K562 (cell line): ENCODE data around the gene OPA1. TPM values are rescaled to one million over a fixed set of nuclear protein-coding genes. Genes with fewer than 3 reads are reported as not detected.

Experiments used
- ATAC-seq: fragments of 200-7000 bp; cut with Tn5 transposase; 3 replicates; pipeline ENCODE4 v1.9.1; 2020; ENCODE audit warnings: moderate library complexity
- BruUV-seq: library from RNA; stranded (reverse); fragments of 400-500 nt; replicated peaks from 2 replicates; lab custom pipeline; 2021; lab: Mats Ljungman, UMichigan
- CTCF ChIA-PET: fragments of 300-600 bp; formaldehyde crosslinking; extraction: SDS; loops from one replicate; lab custom pipeline; 2021; ENCODE audit warnings: low intra/inter-chr PET ratio; lab: Yijun Ruan, JAX
- POLR2A ChIA-PET: fragments of 300-600, 350-650 bp; sonication (Branson Sonifier 250); formaldehyde crosslinking; extraction: SDS; loops from one replicate; lab custom pipeline; 2021; ENCODE audit warnings: antibody characterized with exemption, inconsistent platforms; lab: Yijun Ruan, JAX
- DNase-seq, 4 experiments: peaks; one replicate each; pipeline versions ENCODE4 v3.0.0 to v3.0.0-alpha.2; 2011 to 2018; ENCODE audit warnings: low spot score in 3 of 4, mixed read lengths in 3 of 4; ENCODE audit errors: extremely low read depth in 1 of 4
- FAIRE-seq: peaks from 2 replicates; lab custom pipeline; 2011; peaks lifted over from hg19 to GRCh38; lab: Jason Lieb, UNC
- H2AFZ ChIP-seq: 2 replicates; pipeline ENCODE4 v1.6.0; 2011; ENCODE audit warnings: low read depth, low read length, control low read depth, inconsistent platforms
- H3K27ac ChIP-seq: fragments of 200-600 bp; 3 replicates; pipeline ENCODE4 v1.8.0; 2011; ENCODE audit warnings: low read depth, mild to moderate bottlenecking, control low read depth, inconsistent platforms, low read length, moderate library complexity, mixed read lengths; ENCODE audit errors: extremely low read depth
- H3K27me3 ChIP-seq, 2 experiments: fragments of 300-600 bp in 1 of 2; 2 replicates in 1 of 2; 3 replicates in 1 of 2; pipeline versions ENCODE4 v1.6.0 to v1.8.0; 2011; ENCODE audit warnings: inconsistent platforms in 2 of 2, low read length in 2 of 2, mild to moderate bottlenecking in 1 of 2, mixed read lengths in 1 of 2, moderate library complexity in 1 of 2; ENCODE audit not compliant: control insufficient read depth in 2 of 2, insufficient read depth in 2 of 2
- H3K36me3 ChIP-seq: fragments of 300-600 bp; 3 replicates; pipeline ENCODE4 v1.8.0; 2011; ENCODE audit warnings: mild to moderate bottlenecking, low read length, inconsistent platforms; ENCODE audit not compliant: control insufficient read depth, insufficient read depth
- H3K4me1 ChIP-seq, 2 experiments: fragments of 200-600 bp in 1 of 2; replicated peaks in 1 of 2; 2 replicates in 1 of 2; 3 replicates in 1 of 2; pipeline versions ENCODE4 v1.5.1 to v1.8.0; 2011; ENCODE audit warnings: inconsistent platforms in 2 of 2, low read length in 2 of 2, mild to moderate bottlenecking in 1 of 2, mixed read lengths in 1 of 2, moderate library complexity in 1 of 2; ENCODE audit not compliant: control insufficient read depth in 2 of 2, insufficient read depth in 2 of 2
- H3K4me2 ChIP-seq: 2 replicates; pipeline ENCODE4 v1.6.1; 2011; ENCODE audit warnings: low read length, control low read depth, inconsistent platforms, mixed read lengths; ENCODE audit not compliant: insufficient read depth
- H3K4me3 ChIP-seq: fragments of 200-600 bp; sonication (generic), shearing (Covaris generic); 2 replicates; pipeline ENCODE4 v1.5.1; 2016; ENCODE audit warnings: control low read depth, inconsistent platforms
- H3K79me2 ChIP-seq: fragments of 200-600 bp; 3 replicates; pipeline ENCODE4 v1.8.0; 2011; ENCODE audit warnings: low read length, inconsistent platforms; ENCODE audit not compliant: control insufficient read depth, insufficient read depth
- H3K9ac ChIP-seq, 2 experiments: 2 replicates each; pipeline versions ENCODE4 v1.6.0 to v1.6.1; 2011; ENCODE audit warnings: low read depth in 2 of 2, low read length in 2 of 2, control low read depth in 1 of 2, inconsistent platforms in 1 of 2, mild to moderate bottlenecking in 1 of 2, mixed read lengths in 1 of 2; ENCODE audit not compliant: insufficient read depth in 1 of 2
- H3K9me1 ChIP-seq: one replicate; pipeline ENCODE4 v1.6.0; 2011; ENCODE audit warnings: inconsistent platforms, mild to moderate bottlenecking, low read length, moderate library complexity; ENCODE audit not compliant: control insufficient read depth, insufficient read depth
- H3K9me3 ChIP-seq: replicated peaks from 2 replicates; pipeline ENCODE4 v1.5.1; 2011; ENCODE audit warnings: low read depth, low read length, inconsistent platforms; ENCODE audit not compliant: control insufficient read depth, insufficient read depth
- H4K20me1 ChIP-seq: replicated peaks from 2 replicates; pipeline ENCODE4 v1.6.1; 2011; ENCODE audit warnings: low read length, inconsistent platforms, mixed read lengths; ENCODE audit not compliant: control insufficient read depth, insufficient read depth
- ARID3A ChIP-seq: IDR thresholded peaks from 2 replicates; pipeline ENCODE4 v1.6.1; 2012; ENCODE audit warnings: low read depth, low read length, improper control_type of control experiment, borderline replicate concordance
- BCOR ChIP-seq: fragments of 450-650 bp; IDR thresholded peaks from 2 replicates; pipeline ENCODE4 v1.6.1; 2016
- BRD9 ChIP-seq: fragments of 450-650 bp; IDR thresholded peaks from 2 replicates; pipeline ENCODE4 v1.6.1; 2018; ENCODE audit warnings: low read depth; ENCODE audit not compliant: partially characterized antibody
- BRF1 ChIP-seq: IDR thresholded peaks from 3 replicates; pipeline ENCODE4 v1.6.1; 2011; ENCODE audit warnings: borderline replicate concordance, mild to moderate bottlenecking; ENCODE audit not compliant: insufficient read length; ENCODE audit errors: extremely low read depth
- FIP1L1 ChIP-seq: fragments of 200-400 bp; formaldehyde crosslinking; IDR thresholded peaks from 2 replicates; pipeline ENCODE4 v1.6.1; 2018; ENCODE audit warnings: mild to moderate bottlenecking, low read depth, low read length; ENCODE audit not compliant: poor library complexity, severe bottlenecking
- L3MBTL2 ChIP-seq: fragments of 450-650 bp; IDR thresholded peaks from 2 replicates; pipeline ENCODE4 v1.6.1; 2016; ENCODE audit warnings: mild to moderate bottlenecking, moderate library complexity
- PURB ChIP-seq: sonication (generic); formaldehyde crosslinking; IDR thresholded peaks from 2 replicates; pipeline ENCODE4 v1.9.0; 2021; ENCODE audit warnings: low read depth, mild to moderate bottlenecking, missing genetic modification reagents
- RNF2 ChIP-seq: sonication (generic); IDR thresholded peaks from 2 replicates; pipeline ENCODE4 v1.6.1; 2016
- ZFPM2 ChIP-seq: fragments of 250-450 bp; sonication (Bioruptor Pico); IDR thresholded peaks from 2 replicates; pipeline ENCODE4 v1.5.1; 2022; ENCODE audit warnings: mild to moderate bottlenecking
- ZNF318 ChIP-seq, 2 experiments: fragments of 450-650 bp; IDR thresholded peaks; 2 replicates each; pipeline ENCODE4 v1.6.1; 2016; ENCODE audit warnings: mild to moderate bottlenecking in 2 of 2, borderline replicate concordance in 1 of 2, low read depth in 1 of 2, moderate library complexity in 1 of 2
- WGBS: fragments of 100-300 bp; shearing (Covaris generic); methylation state at CpG from one replicate; pipeline ENCODE4 v1.1.6; 2016; ENCODE audit warnings: low coverage, mixed read lengths; ENCODE audit not compliant: insufficient coverage; ENCODE audit errors: missing lambda C conversion rate; 5-methylcytosine and 5-hydroxymethylcytosine counted together
- in situ Hi-C: fragments of 300-500 bp; cut with MboI; formaldehyde crosslinking; loops from 4 replicates; pipeline ENCODE4 v1.15.0; 2018; ENCODE audit warnings: inconsistent platforms, mixed read lengths
- intact Hi-C: fragments of 100-400 bp; cut with micrococcal nuclease; formaldehyde crosslinking; loops from 2 replicates; pipeline ENCODE4 v1.14.2; 2022
- polyA plus RNA-seq, 8 experiments: library from polyadenylated mRNA; depleted of rRNA in 4 of 8; stranded (reverse) in 5 of 8; unstranded in 3 of 8; fragments of >200 nt; fragmentation: Nextera tagmentation in 2 of 8; fragmentation: Illumina TruSeq in 1 of 8; extraction: Ambion mirVana in 2 of 8; extraction: Trizol in 1 of 8; gene quantifications; 2 replicates each; pipeline versions ENCODE4 v1.2.1 to v1.2.3, GENCODE V29; 2011 to 2014; ENCODE audit warnings: inconsistent platforms in 1 of 8, missing spikeins in 1 of 8
- total RNA-seq, 7 experiments: library from RNA; depleted of rRNA in 6 of 7; stranded (reverse); fragments of >200 nt in 6 of 7; fragmentation: Illumina TruSeq in 2 of 7; extraction: Trizol in 2 of 7; gene quantifications; 2 replicates each; pipeline versions ENCODE4 v1.2.1 to v1.2.3, GENCODE V29; 2011 to 2021; ENCODE audit warnings: low replicate concordance in 1 of 7

Gene OPA1
- total and polyA plus RNA-seq, 9 of the 15 experiments (the other 6 are each of a cell fraction or from before 2014, with no cell fraction given), result 19.7 to 127 (median 94.7) TPM

- Histone ChIP-seq H4K20me1 (no peaks in the 10 kb centered on the region), H2AFZ (no peak overlapping the region), H3K9me1 (no peaks in the 10 kb centered on the region), H3K4me3 (no peak overlapping the region), H3K9ac (no peak overlapping the region), H3K79me2 (no peaks in the 10 kb centered on the region), H3K36me3 (no peaks in the 10 kb centered on the region), H3K27me3 (no peaks in the 10 kb centered on the region), H3K4me2 (no peak overlapping the region), H3K9me3 (no peaks in the 10 kb centered on the region), H3K27ac (no peak overlapping the region), H3K4me1 (peaks cover 0 to 4% of the 10 kb centered on the region in 2 experiments; a peak in 1 of 5 replicates)
- no peak for TF ChIP-seq L3MBTL2
- TF ChIP-seq ZNF318 (IDR thresholded peaks at IDR 0.05; ENCODE audit: borderline replicate concordance in 1 of 2, low read depth in 1 of 2), result no peak
- TF ChIP-seq BRF1, result no peak
- TF ChIP-seq RNF2, result no peak
- TF ChIP-seq ARID3A, result no peak
- TF ChIP-seq PURB, result no peak
- TF ChIP-seq BCOR, result no peak
- no peak for TF ChIP-seq BRD9
- no peak for TF ChIP-seq FIP1L1
- no peak for TF ChIP-seq ZFPM2 (CRISPR knock-in tag)
- FAIRE-seq (no peak), DNase-seq (no peak), ATAC-seq (no peak)
- in situ Hi-C loops (no loop called here), intact Hi-C loops (loop anchor here (10.0 kb wide), 2 partner anchors 243 to 893 kb away; no protein-coding TSS in a partner anchor)
- BruUV-seq, result no TSS peak
- WGBS, result 59% methylated on average over 3 of the region's 3 CpGs
- POLR2A ChIA-PET, result interaction anchor here (1.2 kb wide), 1 partner anchor 10 kb away, joined by 4 read pairs; no protein-coding TSS in a partner anchor
- CTCF ChIA-PET, result no interaction called here
These were observed 115.3 kb downstream of the OPA1 start for GRCh38 chr3:193708270-193708669.
